ENCODE data around the gene ACSF3.
A peak's percentile ranks its signal among the peaks of the same experiment; 100 is the strongest.

Gene ACSF3

DNA sequence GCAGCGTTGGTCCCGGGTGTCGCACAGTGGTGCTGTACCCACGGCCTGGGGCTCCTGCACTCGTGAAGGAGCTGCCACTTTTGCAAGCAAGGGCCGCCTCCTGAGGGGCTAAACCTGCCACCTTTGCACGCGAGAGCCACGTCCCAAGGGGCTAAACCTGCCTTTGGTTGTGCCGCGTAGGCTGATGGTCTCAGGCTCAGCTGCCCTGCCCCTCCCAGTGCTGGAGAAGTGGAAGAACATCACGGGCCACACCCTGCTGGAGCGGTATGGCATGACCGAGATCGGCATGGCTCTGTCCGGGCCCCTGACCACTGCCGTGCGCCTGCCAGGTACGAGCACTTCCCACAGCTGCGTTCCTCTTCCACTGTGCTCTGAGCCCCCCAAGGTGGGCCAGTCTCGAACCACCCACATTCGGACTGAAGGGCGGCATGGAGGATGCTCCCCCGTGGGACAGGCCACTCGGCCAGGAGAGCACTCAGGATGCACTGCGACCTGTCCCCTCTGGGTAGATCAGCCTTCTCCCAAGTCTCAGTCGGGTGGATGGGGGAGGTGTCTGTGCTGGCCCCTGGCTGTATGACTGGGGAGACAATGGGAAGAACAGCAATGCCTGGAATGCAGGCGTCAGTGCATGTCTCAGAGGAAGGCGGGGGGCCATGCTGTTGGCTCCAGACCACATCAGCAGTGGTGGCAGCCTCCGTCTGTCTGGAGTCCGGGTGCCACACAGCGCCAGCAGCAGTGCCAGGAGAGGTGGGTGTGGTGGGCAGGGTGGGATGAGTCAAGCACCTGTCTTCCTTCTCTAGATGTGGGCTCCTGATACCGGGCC is 20.7 kb downstream of the ACSF3 start:
- no peak for DNase-seq

DNA sequence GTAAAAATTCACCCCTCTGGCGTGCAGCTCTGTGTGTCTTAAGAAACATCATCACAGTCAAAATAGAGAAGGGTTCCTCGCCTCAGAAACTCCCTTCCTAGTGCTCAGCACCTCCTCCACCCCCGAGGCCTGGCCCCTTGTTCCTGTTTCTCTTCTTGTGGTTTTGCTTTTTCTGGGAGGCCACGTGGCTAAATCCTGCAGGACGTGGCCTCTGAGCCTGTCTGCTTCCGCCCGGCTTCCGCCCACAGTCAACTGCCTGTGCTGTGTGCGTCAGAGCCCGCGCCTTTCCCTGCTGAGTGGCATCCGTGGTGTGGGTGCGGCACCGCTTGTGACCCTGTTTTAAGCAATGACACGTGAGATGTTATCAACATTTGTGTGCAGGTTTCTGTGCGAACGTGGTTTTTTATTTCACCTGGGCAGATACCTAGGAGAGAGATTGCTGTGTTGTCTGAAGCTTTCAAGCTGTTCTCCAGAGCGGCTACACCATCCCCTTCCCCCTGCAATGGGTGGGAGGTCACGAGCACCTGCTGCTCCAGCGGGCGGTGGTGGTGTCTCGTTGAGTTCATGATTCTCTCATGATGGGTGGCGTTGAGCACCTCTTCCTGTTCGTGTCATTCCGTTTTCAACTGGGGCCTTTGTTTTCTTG is 21.7 kb downstream of the ACSF3 start:
- DNase-seq, result no peak

DNA sequence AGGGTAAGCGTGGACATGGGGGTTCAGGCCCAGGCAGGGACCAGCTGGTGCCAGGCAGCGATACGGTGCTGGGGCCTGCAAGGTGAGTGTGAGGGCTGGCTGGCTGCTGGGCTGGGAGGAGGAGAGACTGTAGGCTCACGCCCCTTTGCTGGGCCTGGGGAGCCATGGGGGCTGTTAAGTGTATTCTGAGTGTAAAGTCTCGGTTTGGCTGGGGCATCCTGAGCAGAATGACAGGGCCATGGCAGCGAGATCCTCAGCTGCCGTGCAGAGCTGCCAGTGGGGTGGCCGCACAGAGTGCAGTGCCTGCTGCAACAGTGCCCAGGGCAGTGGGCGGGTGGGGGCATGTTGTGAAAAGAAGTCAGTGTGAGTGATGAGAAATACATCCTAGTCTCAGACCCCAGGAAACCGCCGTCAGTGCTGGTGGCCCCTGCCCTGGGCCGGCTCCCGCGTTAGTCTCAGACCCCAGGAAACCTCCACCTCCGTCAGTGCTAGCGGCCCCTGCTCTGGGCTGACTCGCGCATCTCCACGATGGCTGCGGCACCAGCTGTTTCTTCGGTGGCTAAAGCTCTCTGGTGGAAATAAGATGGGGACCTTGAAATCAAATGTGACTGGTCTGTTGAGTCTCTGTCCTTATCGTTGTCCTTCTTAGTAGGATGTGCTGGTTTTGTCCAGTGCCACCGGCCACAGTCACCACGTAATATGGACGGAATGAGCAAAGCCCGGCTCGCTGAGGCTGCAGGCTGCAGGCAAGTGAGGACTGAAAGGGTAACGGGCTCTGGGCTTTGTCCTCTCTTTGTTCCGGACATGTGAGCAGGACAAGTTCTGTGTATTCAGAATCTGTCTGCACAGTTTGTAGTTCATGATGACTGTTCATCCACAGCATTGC is 22.9 kb downstream of the ACSF3 start:
- DNase-seq, result no peak

GRCh38 chr16:89117227-89117974 is 23.7 kb downstream of the ACSF3 start:
- DNase-seq, result no peak

DNA sequence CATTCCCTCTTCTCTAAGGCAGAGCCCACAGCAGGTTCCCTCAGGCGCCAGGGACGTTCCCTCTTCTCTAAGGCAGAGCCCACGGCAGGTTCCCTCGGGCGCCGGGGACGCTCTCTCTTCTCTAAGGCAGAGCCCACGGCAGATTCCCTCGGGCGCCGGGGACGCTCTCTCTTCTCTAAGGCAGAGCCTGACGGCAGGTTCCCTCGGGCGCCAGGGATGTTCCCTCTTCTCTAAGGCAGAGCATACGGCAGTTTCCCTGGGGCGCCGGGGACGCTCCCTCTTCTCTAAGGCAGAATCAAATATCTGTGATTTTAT is 24.3 kb downstream of the ACSF3 start:
- DNase-seq, result no peak

DNA sequence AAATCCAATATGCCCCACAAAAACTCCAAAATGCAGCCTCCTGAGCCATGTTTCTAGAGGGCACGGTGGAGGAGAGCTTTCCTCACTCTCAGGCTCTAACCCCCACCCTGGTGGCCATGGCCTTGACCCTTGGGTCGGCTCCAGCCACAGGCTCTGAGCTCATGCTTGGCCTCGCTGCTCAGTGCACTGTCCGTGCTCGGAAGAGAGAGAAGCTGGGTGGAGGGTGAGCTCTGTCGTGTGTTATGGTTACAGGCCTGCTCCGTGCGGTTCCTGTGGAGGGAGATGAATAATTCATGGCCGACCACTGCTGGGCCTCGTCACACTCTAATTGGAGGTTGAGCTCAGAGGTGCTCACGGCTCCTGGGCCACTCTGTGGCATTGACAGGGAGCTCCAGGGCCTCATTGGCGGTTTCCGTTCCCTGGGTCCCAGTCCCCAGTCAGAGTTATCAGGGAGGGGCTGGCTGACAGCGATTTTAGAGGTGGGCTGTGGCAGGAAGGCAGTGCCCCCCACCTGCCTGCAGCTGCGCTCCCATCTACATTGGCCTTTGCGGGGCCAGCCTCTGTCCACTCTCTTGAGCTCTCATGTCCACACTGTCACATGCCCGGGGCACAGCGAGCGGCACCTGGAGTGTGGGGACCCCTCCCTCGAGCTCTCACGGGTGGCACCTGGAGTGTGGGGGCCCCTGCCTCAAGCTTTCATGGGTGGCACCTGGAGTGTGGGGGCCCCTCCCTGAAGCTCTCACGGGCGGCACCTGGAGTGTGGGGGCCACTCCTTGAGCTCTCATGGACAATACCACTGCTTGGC is 24.9 kb downstream of the ACSF3 start:
- no peak for DNase-seq

DNA sequence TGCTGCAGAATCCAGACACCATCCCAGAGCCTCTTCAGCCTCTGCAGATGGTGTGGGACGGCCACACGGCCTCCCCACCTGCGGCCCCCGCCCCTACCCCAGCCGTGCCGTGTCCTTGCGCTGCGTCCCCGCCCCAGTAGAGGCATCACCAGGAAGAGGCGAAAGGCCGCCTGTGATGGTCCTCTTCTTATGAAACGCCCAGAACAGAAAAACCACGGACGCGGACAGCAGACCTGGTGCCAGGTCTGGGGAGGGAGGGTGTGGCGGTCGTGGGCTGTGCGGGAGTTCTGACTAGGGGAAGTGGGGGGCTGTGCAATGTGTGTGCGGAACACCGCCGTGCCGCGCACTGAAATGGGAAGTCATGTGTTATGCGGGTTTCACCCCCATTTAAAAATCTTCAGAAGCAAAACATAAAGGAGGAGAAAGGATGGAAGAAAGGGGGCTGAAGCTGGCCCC is 25.5 kb downstream of the ACSF3 start:
- no peak for DNase-seq

GRCh38 chr16:89119661-89120141 is 26.0 kb downstream of the ACSF3 start:
- no peak for DNase-seq

DNA sequence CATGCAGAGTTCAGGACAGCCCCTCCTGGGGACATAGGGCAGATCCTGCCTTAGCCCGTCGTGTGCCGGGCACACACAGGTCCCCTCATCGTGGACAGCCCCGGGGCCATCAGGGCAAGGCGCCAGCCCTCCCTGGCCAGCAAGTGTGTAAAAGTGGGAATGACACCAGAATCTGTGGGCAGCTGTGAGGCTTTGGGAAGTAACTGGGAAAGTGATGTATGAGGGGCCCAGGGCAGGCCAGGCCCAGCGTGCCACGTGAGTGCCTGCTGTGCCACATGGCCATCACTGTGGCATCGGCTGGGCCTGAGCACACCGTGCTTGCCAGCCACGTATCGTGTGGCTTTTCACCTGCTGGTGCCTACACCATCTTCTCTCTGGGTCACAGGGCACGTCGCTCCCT is 26.6 kb downstream of the ACSF3 start:
- DNase-seq, result no peak

GRCh38 chr16:89120921-89121351 is 27.3 kb downstream of the ACSF3 start:
- DNase-seq, result no peak

GRCh38 chr16:89121691-89122321 is 28.2 kb downstream of the ACSF3 start:
- DNase-seq, result no peak

DNA sequence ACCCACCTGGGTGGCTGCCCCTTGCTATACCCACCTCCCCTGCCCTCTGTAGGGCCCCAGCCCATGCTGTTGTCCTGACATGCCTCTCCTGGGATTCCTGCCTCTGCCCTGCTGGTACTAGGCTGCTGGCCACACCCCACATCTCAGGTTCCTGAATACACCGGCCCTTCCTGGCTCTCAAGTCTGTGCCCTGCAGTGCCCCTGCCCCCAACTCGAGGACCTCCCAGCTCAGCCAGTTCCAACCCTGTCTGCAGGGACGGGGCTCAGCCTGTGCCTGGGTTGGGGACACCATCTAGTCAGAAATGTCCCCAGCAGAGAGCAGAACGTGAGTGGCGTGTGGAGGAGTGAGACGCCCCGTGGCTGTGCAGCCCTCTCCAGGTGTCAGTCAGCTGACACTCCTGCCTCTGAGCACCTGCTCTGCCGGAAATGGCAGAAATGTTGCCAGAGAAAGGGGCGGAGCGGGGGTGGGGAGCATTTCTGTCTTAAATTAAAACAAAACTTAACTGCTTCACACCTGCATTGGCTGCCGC is 28.7 kb downstream of the ACSF3 start:
- peak; percentile 70 for DNase-seq

- DNase-seq, result no peak
These were observed 29.6 kb downstream of the ACSF3 start for GRCh38 chr16:89123001-89123830.

- DNase-seq, result no peak
These were observed 30.1 kb downstream of the ACSF3 start for GRCh38 chr16:89123831-89124100.

GRCh38 chr16:89129378-89129777 is 35.7 kb downstream of the ACSF3 start:
- DNase-seq, result no peak

GRCh38 chr16:89130448-89130847 is 36.8 kb downstream of the ACSF3 start:
- no peak for DNase-seq

GRCh38 chr16:89131783-89132182 is 38.1 kb downstream of the ACSF3 start:
- no peak for DNase-seq

DNA sequence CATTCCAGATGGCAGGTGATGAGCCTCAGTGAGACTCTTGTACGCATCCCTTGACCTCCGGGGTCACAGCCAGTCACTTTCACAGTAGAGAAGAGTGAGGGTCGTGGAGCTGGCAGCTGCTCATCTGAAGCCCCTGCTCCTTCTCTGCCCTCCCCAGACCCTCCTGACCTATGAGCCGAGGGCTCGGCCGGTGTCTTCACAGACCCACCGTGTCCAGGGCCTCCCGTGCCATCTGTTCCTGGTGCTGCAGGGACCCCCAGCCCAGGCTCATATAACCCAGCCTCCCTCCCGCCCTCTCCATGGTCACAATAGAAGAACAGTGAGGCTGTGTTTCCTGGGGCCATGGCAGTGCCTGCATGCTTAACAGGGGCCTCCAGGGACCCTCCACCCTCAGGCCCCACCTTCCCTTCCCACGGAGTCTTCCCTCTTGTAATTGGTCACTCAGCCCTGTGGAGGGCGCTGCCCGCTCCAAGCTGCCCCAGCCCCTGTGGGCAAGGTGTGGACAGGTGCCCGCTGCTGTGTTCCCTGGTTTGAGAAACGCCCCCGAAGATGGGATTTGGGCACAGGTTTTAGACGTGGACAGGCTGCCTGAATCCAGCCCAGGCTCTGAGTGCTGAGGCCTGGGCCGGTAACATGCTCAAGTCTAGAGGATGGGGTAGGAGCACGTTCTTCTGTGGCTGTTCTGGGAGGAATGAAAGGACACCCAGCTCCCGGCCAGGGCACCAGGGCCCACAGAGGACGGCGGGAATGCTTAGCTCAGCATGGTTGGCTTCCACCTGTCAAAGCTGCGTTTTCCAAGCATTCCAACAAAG is 38.7 kb downstream of the ACSF3 start:
- no peak for DNase-seq

DNA sequence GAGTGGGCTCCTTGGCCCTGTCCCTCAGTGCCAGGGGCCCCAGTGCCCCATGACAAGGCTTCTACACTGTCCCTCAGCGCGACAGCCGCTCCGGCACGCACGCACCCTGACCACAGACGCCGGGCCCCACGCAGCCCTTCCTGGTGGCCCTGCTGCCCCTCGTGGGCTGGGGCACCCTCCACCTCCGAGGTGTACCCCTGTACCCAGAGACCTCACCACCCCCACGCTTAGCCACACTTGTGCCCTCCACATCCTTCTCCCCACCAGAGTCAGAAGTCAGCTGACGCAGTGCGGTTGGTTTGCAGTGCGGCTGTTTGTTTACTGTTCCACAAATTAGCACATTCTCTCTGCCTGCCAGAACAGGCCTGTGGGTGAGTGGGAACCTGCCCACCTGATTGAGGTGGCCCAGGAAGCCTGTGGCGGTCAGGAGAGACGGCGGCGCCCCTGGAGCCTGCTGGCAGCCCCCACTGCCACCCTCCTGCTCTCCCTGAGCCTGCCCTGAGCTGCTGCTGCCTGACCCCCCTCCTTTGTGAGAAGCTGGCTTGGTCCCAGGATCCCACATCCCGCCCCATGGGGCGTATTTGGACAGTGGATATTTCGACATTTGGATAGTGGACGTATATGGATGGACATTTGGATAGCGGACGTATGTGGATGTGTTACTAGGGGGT is 39.9 kb downstream of the ACSF3 start:
- DNase-seq, result no peak
